Neural cell (in vitro differentiated cells): ENCODE measurements around the gene FAM193A. TPM values are rescaled to one million over a fixed set of nuclear protein-coding genes. Genes with fewer than 3 reads are reported as not detected.

Experiments used
- H2AFZ ChIP-seq: fragments of 200-600, 300-800 bp; sonication (generic), shearing (Covaris generic); 2 replicates; pipeline ENCODE4 v1.6.0; 2014; ENCODE audit warnings: low read depth, mild to moderate bottlenecking, antibody characterized with exemption, low read length, moderate library complexity
- H3F3A ChIP-seq: fragments of 200-600 bp; shearing (Covaris generic); 2 replicates; pipeline ENCODE4 v1.6.1; 2016; ENCODE audit warnings: mild to moderate bottlenecking, moderate library complexity, mixed read lengths, antibody characterized with exemption, low read length; ENCODE audit not compliant: insufficient read depth, poor library complexity, severe bottlenecking
- H3K27ac ChIP-seq: fragments of 200-600, 300-800 bp; sonication (generic), shearing (Covaris generic); 2 replicates; pipeline ENCODE4 v1.5.1; 2014; ENCODE audit warnings: mild to moderate bottlenecking, low read length, moderate library complexity
- H3K27me3 ChIP-seq: fragments of 300-800, 200-600 bp; sonication (generic), shearing (Covaris generic); 2 replicates; pipeline ENCODE4 v1.6.0; 2014; ENCODE audit warnings: mild to moderate bottlenecking, low read depth, low read length, moderate library complexity; ENCODE audit not compliant: insufficient read depth
- H3K36me3 ChIP-seq: fragments of 300-800, 200-600 bp; sonication (generic), shearing (Covaris generic); 2 replicates; pipeline ENCODE4 v1.5.1; 2014; ENCODE audit warnings: mild to moderate bottlenecking, antibody characterized with exemption, low read length, moderate library complexity; ENCODE audit not compliant: insufficient read depth
- H3K4me2 ChIP-seq: fragments of 300-800, 200-600 bp; sonication (generic), shearing (Covaris generic); 2 replicates; pipeline ENCODE4 v1.6.0; 2014; ENCODE audit warnings: mild to moderate bottlenecking, low read length
- H3K4me3 ChIP-seq: fragments of 300-800, 200-600 bp; sonication (generic), shearing (Covaris generic); 2 replicates; pipeline ENCODE4 v1.5.1; 2014; ENCODE audit warnings: mild to moderate bottlenecking, low read length, moderate library complexity
- H3K79me2 ChIP-seq: fragments of 200-600 bp; shearing (Covaris generic); replicated peaks from 2 replicates; pipeline ENCODE4 v1.6.0; 2014; ENCODE audit warnings: mild to moderate bottlenecking, low read length, moderate library complexity; ENCODE audit not compliant: insufficient read depth
- H3K9ac ChIP-seq: fragments of 300-800, 200-600 bp; sonication (generic), shearing (Covaris generic); 2 replicates; pipeline ENCODE4 v1.6.1; 2016; ENCODE audit warnings: mild to moderate bottlenecking, low read length, mixed read lengths
- H3K9me2 ChIP-seq: fragments of 200-600 bp; shearing (Covaris generic); 2 replicates; pipeline ENCODE4 v1.6.1; 2016; ENCODE audit warnings: mild to moderate bottlenecking, low read length, mixed read lengths; ENCODE audit not compliant: insufficient read depth
- H3K9me3 ChIP-seq: fragments of 200-600, 300-800 bp; sonication (generic), shearing (Covaris generic); 2 replicates; pipeline ENCODE4 v1.6.1; 2016; ENCODE audit warnings: mild to moderate bottlenecking, mixed run types, low read length, moderate library complexity, mixed read lengths
- H4K20me1 ChIP-seq: fragments of 200-600 bp; shearing (Covaris generic); 2 replicates; pipeline ENCODE4 v1.6.1; 2016; ENCODE audit warnings: mild to moderate bottlenecking, mixed run types; ENCODE audit not compliant: insufficient read depth
- CTCF ChIP-seq: fragments of 450-650 bp; IDR thresholded peaks from 2 replicates; pipeline ENCODE4 v1.5.1; 2014; ENCODE audit warnings: antibody characterized with exemption, mild to moderate bottlenecking, moderate library complexity; ENCODE audit not compliant: poor library complexity, severe bottlenecking
- EP300 ChIP-seq: fragments of 450-650 bp; conservative IDR thresholded peaks from 2 replicates; pipeline ENCODE4 v1.6.1; 2014; ENCODE audit warnings: antibody characterized with exemption, mild to moderate bottlenecking, moderate library complexity; ENCODE audit not compliant: poor library complexity, severe bottlenecking
- EZH2 ChIP-seq: fragments of 200-600, 300-800 bp; shearing (Covaris generic), sonication (generic); IDR thresholded peaks from 2 replicates; pipeline ENCODE4 v1.6.1; 2014; ENCODE audit warnings: antibody characterized with exemption, low read length, borderline replicate concordance, mild to moderate bottlenecking; ENCODE audit not compliant: insufficient read depth, poor library complexity, severe bottlenecking
- MXI1 ChIP-seq: fragments of 450-650 bp; conservative IDR thresholded peaks from 2 replicates; pipeline ENCODE4 v1.6.1; 2014; ENCODE audit warnings: antibody characterized with exemption, mild to moderate bottlenecking; ENCODE audit not compliant: poor library complexity, severe bottlenecking
- POLR2AphosphoS5 ChIP-seq: IDR thresholded peaks from 2 replicates; pipeline ENCODE4 v1.6.1; 2012
- RAD21 ChIP-seq: fragments of 450-650 bp; conservative IDR thresholded peaks from 2 replicates; pipeline ENCODE4 v1.6.1; 2014; ENCODE audit warnings: antibody characterized with exemption, mild to moderate bottlenecking, moderate library complexity
- REST ChIP-seq: IDR thresholded peaks from 2 replicates; pipeline ENCODE4 v1.6.1; 2012; ENCODE audit warnings: borderline replicate concordance
- SMC3 ChIP-seq: fragments of 450-650 bp; conservative IDR thresholded peaks from 2 replicates; pipeline ENCODE4 v1.6.1; 2014; ENCODE audit warnings: antibody characterized with exemption, mild to moderate bottlenecking, moderate library complexity; ENCODE audit not compliant: poor library complexity
- TAF1 ChIP-seq: IDR thresholded peaks from 2 replicates; pipeline ENCODE4 v1.6.1; 2012; ENCODE audit warnings: low read depth
- polyA plus RNA-seq: library from polyadenylated mRNA; depleted of rRNA; stranded (reverse); fragments of >200 nt; gene quantifications from 2 replicates; pipeline ENCODE4 v1.2.3, GENCODE V29; 2014

The FAM193A gene
- polyA plus RNA-seq, 1 donor from 2014 or later, result 11.6 TPM

- Histone ChIP-seq H3K79me2 (no peaks in the 10 kb centered on the region), H3K9me2 (no peaks in the 10 kb centered on the region), H3K36me3 (peaks cover 7% of the 10 kb centered on the region), H3K27me3 (no peaks in the 10 kb centered on the region), H2AFZ (no peak overlapping the region), H3K9me3 (no peaks in the 10 kb centered on the region), H3K27ac (no peak overlapping the region), H3K4me2 (no peak overlapping the region), H3F3A (no peaks in the 10 kb centered on the region), H3K9ac (no peak overlapping the region), H4K20me1 (no peaks in the 10 kb centered on the region), H3K4me3 (no peak overlapping the region)
- TF ChIP-seq MXI1 (no peak), RAD21 (no peak), TAF1 (no peak), CTCF (no peak), EP300 (no peak), EZH2 (no peak), REST (no peak), SMC3 (no peak), POLR2AphosphoS5 (no peak)
These were observed 154.9 kb downstream of the FAM193A start for GRCh38 chr4:2691313-2691712.

GRCh38 chr4:2691952-2692435, 155.5 kb downstream of the FAM193A start:
- H3F3A ChIP-seq, result no peaks in the 10 kb centered on the region
- H3K36me3 ChIP-seq, result peaks cover 7% of the 10 kb centered on the region
- TF ChIP-seq POLR2AphosphoS5 (no peak), SMC3 (no peak), REST (no peak), TAF1 (no peak), RAD21 (no peak), CTCF (no peak), EP300 (no peak), EZH2 (no peak), MXI1 (no peak)
- no peak overlapping the region for H3K27ac ChIP-seq
- H3K4me3 ChIP-seq, result no peak overlapping the region
- no peak overlapping the region for H3K9ac ChIP-seq
- no peaks in the 10 kb centered on the region for H3K9me3 ChIP-seq
- H3K27me3 ChIP-seq, result no peaks in the 10 kb centered on the region
- no peaks in the 10 kb centered on the region for H3K79me2 ChIP-seq
- H4K20me1 ChIP-seq, result no peaks in the 10 kb centered on the region
- no peak overlapping the region for H3K4me2 ChIP-seq
- no peaks in the 10 kb centered on the region for H3K9me2 ChIP-seq
- no peak overlapping the region for H2AFZ ChIP-seq
